COR-L47 (cell line): Measurements from ENCODE around the gene TBX19.
A peak's percentile ranks its signal among the peaks of the same experiment; 100 is the strongest.

ENCODE experiments used
- DNase-seq: peaks from one replicate; lab custom pipeline; 2025; lab: John Stamatoyannopoulos, UW

Gene TBX19

GRCh38 chr1:168281603-168282325 lies 1.1 kb downstream of the TBX19 start:
- DNase-seq: no peak

- no peak for DNase-seq
These were observed 4.8 kb downstream of the TBX19 start for GRCh38 chr1:168285521-168285790.

- no peak for DNase-seq
These were observed 5.6 kb downstream of the TBX19 start for GRCh38 chr1:168285971-168286927.

- no peak for DNase-seq
These were observed 6.6 kb downstream of the TBX19 start for GRCh38 chr1:168287237-168287664.

- DNase-seq: no peak
These were observed 7.8 kb downstream of the TBX19 start for GRCh38 chr1:168288311-168289052.

GRCh38 chr1:168291222-168291837 lies 10.7 kb downstream of the TBX19 start:
- DNase-seq: peak; percentile 88

- no peak for DNase-seq
These were observed 12.7 kb downstream of the TBX19 start for GRCh38 chr1:168293356-168293755.

- DNase-seq: no peak
These were observed 14.9 kb downstream of the TBX19 start for GRCh38 chr1:168295411-168296114.

GRCh38 chr1:168297019-168297730 lies 16.5 kb downstream of the TBX19 start:
- DNase-seq: peak; percentile 58

GRCh38 chr1:168298446-168298845 lies 17.8 kb downstream of the TBX19 start:
- no peak for DNase-seq

GRCh38 chr1:168300626-168301025 lies 19.9 kb downstream of the TBX19 start:
- DNase-seq: no peak

GRCh38 chr1:168301664-168302320 lies 21.1 kb downstream of the TBX19 start:
- no peak for DNase-seq

GRCh38 chr1:168303716-168304540 lies 23.3 kb downstream of the TBX19 start:
- DNase-seq: no peak

- DNase-seq: peak; percentile 74
These were observed 24.2 kb downstream of the TBX19 start for GRCh38 chr1:168304865-168305264.

GRCh38 chr1:168312718-168313604 lies 32.3 kb downstream of the TBX19 start:
- no peak for DNase-seq

- DNase-seq: no peak
These were observed 35.5 kb downstream of the TBX19 start for GRCh38 chr1:168316142-168316541.

- DNase-seq: no peak
These were observed 36.6 kb downstream of the TBX19 start for GRCh38 chr1:168317309-168317708.

GRCh38 chr1:168319691-168320090 lies 39.0 kb downstream of the TBX19 start:
- DNase-seq: no peak
